Mesendoderm (in vitro differentiated cells): Measurements from ENCODE around the gene MBOAT7.

ENCODE experiments used
- DNase-seq: peaks from one replicate; pipeline ENCODE4 v3.0.0; 2013
- H2AK5ac ChIP-seq: 2 replicates; pipeline ENCODE4 v1.6.1; 2013; ENCODE audit warnings: low read length, inconsistent platforms
- H2BK120ac ChIP-seq: 2 replicates; pipeline ENCODE4 v1.6.1; 2013; ENCODE audit warnings: low read depth, mild to moderate bottlenecking, low read length, moderate library complexity, mixed read lengths
- H2BK15ac ChIP-seq: replicated peaks from 2 replicates; pipeline ENCODE4 v1.6.1; 2013; ENCODE audit warnings: low read depth, mild to moderate bottlenecking, moderate library complexity
- H2BK5ac ChIP-seq: 2 replicates; pipeline ENCODE4 v1.6.1; 2013; ENCODE audit warnings: low read length, inconsistent platforms
- H3K18ac ChIP-seq: 2 replicates; pipeline ENCODE4 v1.6.1; 2013; ENCODE audit warnings: mild to moderate bottlenecking, low read length, mixed read lengths
- H3K23ac ChIP-seq: one replicate; pipeline ENCODE4 v1.6.1; 2013; ENCODE audit warnings: low read length
- H3K27ac ChIP-seq: 2 replicates; pipeline ENCODE4 v1.5.1; 2013; ENCODE audit warnings: low read depth, mild to moderate bottlenecking, inconsistent platforms, low read length, moderate library complexity
- H3K27me3 ChIP-seq: 2 replicates; pipeline ENCODE4 v1.6.1; 2013; ENCODE audit warnings: low read length, control low read depth, mild to moderate bottlenecking, inconsistent platforms; ENCODE audit not compliant: insufficient read depth, poor library complexity
- H3K36me3 ChIP-seq: 2 replicates; pipeline ENCODE4 v1.6.1; 2013; ENCODE audit warnings: low read length, inconsistent platforms; ENCODE audit not compliant: control insufficient read depth, insufficient read depth
- H3K4ac ChIP-seq: one replicate; pipeline ENCODE4 v1.6.1; 2013; ENCODE audit warnings: low read depth, mild to moderate bottlenecking, low read length, moderate library complexity
- H3K4me1 ChIP-seq: 2 replicates; pipeline ENCODE4 v1.6.1; 2013; ENCODE audit warnings: low read depth, low read length, inconsistent platforms; ENCODE audit not compliant: control insufficient read depth
- H3K4me2 ChIP-seq: 2 replicates; pipeline ENCODE4 v1.6.1; 2013; ENCODE audit warnings: low read length
- H3K4me3 ChIP-seq: 2 replicates; pipeline ENCODE4 v1.5.1; 2013; ENCODE audit warnings: mild to moderate bottlenecking, low read length
- H3K56ac ChIP-seq: one replicate; pipeline ENCODE4 v1.6.1; 2013; ENCODE audit warnings: low read length
- H3K79me1 ChIP-seq: 2 replicates; pipeline ENCODE4 v1.6.1; 2013; ENCODE audit warnings: low read length, inconsistent platforms
- H3K79me2 ChIP-seq: 2 replicates; pipeline ENCODE4 v1.6.1; 2013; ENCODE audit warnings: mild to moderate bottlenecking, low read length; ENCODE audit not compliant: control insufficient read depth, insufficient read depth
- H3K9ac ChIP-seq: 2 replicates; pipeline ENCODE4 v1.6.1; 2013; ENCODE audit warnings: low read length, inconsistent platforms
- H4K5ac ChIP-seq: one replicate; pipeline ENCODE4 v1.6.1; 2013; ENCODE audit warnings: low read length
- H4K8ac ChIP-seq: one replicate; pipeline ENCODE4 v1.6.1; 2013; ENCODE audit warnings: low read depth, mild to moderate bottlenecking, control low read depth, low read length, moderate library complexity
- WGBS: extraction: QIAGEN DNeasy Blood & Tissue Kit; methylation state at CpG from one replicate; pipeline ENCODE4 v1.1.7; 2013; ENCODE audit warnings: low lambda C conversion rate, missing lambda C conversion rate; ENCODE audit not compliant: insufficient coverage; ENCODE audit errors: extremely low coverage; 5-methylcytosine and 5-hydroxymethylcytosine counted together

The MBOAT7 gene

DNA sequence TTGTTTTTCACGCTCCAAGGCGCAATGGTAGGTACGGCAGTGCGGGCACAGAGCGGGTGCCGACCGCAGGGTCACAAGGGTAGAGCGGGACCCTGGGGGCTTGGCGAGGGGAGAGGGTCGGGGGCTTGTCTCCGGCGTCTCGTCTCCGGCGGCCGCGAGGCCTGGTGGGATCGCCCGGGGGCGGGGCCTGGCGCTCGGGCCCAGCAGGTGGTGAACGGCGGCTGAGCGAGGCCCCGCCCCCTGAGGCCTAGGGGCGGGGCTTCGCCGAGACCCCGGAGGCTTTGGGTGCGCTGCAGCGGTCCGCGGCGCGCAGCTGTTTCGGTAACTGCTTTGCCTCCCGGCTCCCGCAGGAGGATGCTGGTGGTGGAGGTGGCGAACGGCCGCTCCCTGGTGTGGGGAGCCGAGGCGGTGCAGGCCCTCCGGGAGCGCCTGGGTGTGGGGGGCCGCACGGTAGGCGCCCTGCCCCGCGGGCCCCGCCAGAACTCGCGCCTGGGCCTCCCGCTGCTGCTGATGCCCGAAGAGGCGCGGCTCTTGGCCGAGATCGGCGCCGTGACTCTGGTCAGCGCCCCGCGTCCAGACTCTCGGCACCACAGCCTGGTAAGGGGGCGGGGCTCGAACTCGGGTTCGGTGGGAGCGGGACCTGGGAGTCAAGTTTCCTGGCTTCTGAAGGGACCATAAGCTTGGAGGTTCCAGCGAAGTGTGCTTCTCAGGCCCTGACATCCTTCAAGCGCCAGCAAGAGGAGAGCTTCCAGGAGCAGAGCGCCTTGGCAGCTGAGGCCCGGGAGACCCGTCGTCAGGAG is 1.8 kb upstream of the MBOAT7 start, which contains the start of gene TSEN34:
Gene TSEN34 (plus strand): TSS at position 298 of the 800 bp plus-strand sequence. CDS start 57 bp downstream, at position 355.
- DNase-seq: peak; percentile 64
- peaks cover 11% of the 10 kb centered on the region for H3K36me3 ChIP-seq
- peak within 1 kb of the TSS; percentile 42 for H4K8ac ChIP-seq
- H3K9ac ChIP-seq: peak within 1 kb of the TSS; percentile 97
- peak within 1 kb of the TSS; percentile 80 for H3K23ac ChIP-seq
- H3K4me2 ChIP-seq: peak within 1 kb of the TSS; percentile 90
- no peak within 1 kb of the TSS for H2BK120ac ChIP-seq
- H3K4ac ChIP-seq: peak within 1 kb of the TSS; percentile 74
- peak within 1 kb of the TSS; percentile 97 for H2BK5ac ChIP-seq
- H3K18ac ChIP-seq: peak within 1 kb of the TSS; percentile 71
- H4K5ac ChIP-seq: no peak within 1 kb of the TSS
- peaks cover 30% of the 10 kb centered on the region for H3K79me1 ChIP-seq
- peaks cover 3% of the 10 kb centered on the region for H3K4me1 ChIP-seq
- no peaks in the 10 kb centered on the region for H3K27me3 ChIP-seq
- no peak within 1 kb of the TSS for H2AK5ac ChIP-seq
- peak within 1 kb of the TSS; percentile 100 for H3K27ac ChIP-seq
- H2BK15ac ChIP-seq: no peak within 1 kb of the TSS
- H3K79me2 ChIP-seq: peaks cover 25% of the 10 kb centered on the region
- H3K56ac ChIP-seq: peak within 1 kb of the TSS; percentile 98
- H3K4me3 ChIP-seq: peak within 1 kb of the TSS; percentile 89
- no CpG with 5 or more reads among the region's 77 CpGs for WGBS

DNA sequence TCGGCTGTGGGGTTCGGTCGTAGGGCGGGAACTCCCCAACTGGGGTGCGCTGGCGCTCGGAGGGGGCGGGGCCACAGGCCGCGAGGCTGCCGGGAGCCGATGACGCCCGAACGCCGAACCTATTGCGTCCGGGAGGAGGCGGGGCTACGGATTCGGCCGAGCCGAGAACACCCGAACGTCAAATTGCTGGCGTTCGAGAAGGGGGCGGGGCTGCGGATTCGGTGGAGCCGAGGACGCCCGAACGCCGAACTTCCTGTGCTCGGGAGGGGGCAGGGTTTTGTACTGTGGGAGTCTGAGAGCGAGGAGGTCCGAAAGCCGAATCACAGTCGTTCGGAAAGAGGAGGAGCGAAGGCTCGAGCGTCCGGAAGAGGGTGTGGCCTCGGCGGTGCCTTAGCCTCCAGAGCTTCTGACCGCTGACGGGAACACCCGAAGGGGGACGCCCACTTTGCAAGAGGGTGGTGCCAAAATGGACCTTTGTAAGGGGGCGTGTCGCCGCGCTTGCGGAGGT is 1.2 kb upstream of the MBOAT7 start:
- peak overlapping the region; percentile 100 for H3K27ac ChIP-seq
- no peak overlapping the region for H3K23ac ChIP-seq
- H3K79me2 ChIP-seq: peaks cover 25% of the 10 kb centered on the region
- H2BK120ac ChIP-seq: no peak overlapping the region
- no peak overlapping the region for H2BK15ac ChIP-seq
- H3K56ac ChIP-seq: peak overlapping the region; percentile 98
- peaks cover 30% of the 10 kb centered on the region for H3K79me1 ChIP-seq
- H2BK5ac ChIP-seq: peak overlapping the region; percentile 97
- H3K4me3 ChIP-seq: peak overlapping the region; percentile 86
- H3K9ac ChIP-seq: peak overlapping the region; percentile 97
- peak overlapping the region; percentile 74 for H3K4ac ChIP-seq
- H3K27me3 ChIP-seq: no peaks in the 10 kb centered on the region
- H3K4me1 ChIP-seq: peaks cover 3% of the 10 kb centered on the region
- peak; percentile 100 for DNase-seq
- peak overlapping the region; percentile 42 for H4K8ac ChIP-seq
- peak overlapping the region; percentile 71 for H3K18ac ChIP-seq
- H4K5ac ChIP-seq: no peak overlapping the region
- peak overlapping the region; percentile 87 for H3K4me2 ChIP-seq
- WGBS: no CpG with 5 or more reads among the region's 56 CpGs
- no peak overlapping the region for H2AK5ac ChIP-seq
- H3K36me3 ChIP-seq: peaks cover 11% of the 10 kb centered on the region

DNA sequence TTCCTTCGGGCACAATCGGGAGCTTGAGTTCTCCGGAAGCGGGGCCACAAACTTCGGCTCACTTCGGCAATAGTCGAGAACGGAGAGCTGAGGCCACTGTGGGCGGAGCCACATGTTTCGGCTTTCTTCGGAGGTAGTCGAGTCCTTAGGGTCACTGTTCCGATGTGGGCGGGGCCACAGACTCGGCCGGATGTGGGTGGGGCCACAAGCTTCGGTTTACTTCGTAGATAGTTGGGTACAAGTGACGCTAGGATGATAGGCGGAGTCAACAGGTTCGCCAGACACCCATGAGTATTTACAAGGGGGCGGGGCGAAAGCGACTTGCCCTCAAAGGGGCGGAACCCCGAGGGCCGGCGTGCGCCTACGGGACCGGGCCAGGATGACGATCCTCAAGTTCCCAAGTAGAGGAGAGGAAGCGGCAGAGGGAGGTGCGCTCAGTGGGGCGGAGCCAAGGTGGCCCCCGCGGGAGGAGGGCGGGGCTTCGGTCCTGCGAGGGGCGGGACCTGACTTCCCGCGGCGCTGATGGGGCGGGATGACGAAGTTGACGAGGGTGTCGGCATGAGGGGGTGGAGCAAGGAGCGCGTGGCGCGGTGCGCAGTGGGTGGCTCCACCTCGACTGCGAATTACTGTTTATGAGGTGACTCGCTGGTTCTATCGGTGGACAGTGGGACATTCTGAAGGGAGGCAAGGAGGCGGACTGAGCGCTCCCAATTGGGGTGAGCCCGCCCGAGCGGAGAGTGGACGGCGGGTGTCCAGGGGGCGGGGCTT is 539 bp upstream of the MBOAT7 start:
- Histone ChIP-seq H2BK15ac (no peak overlapping the region), H4K5ac (no peak overlapping the region), H3K18ac (peak overlapping the region; percentile 71), H3K56ac (peak overlapping the region; percentile 98), H3K36me3 (peaks cover 8% of the 10 kb centered on the region), H2AK5ac (no peak overlapping the region), H2BK120ac (no peak overlapping the region), H3K4me1 (peaks cover 3% of the 10 kb centered on the region), H3K4me2 (peak overlapping the region; percentile 65), H3K79me1 (peaks cover 30% of the 10 kb centered on the region), H2BK5ac (peak overlapping the region; percentile 92), H3K23ac (no peak overlapping the region), H3K4me3 (peak overlapping the region; percentile 61), H3K9ac (peak overlapping the region; percentile 92), H4K8ac (peak overlapping the region; percentile 42), H3K79me2 (peaks cover 25% of the 10 kb centered on the region), H3K4ac (peak overlapping the region; percentile 74), H3K27ac (peak overlapping the region; percentile 93), H3K27me3 (no peaks in the 10 kb centered on the region)
- WGBS: no CpG with 5 or more reads among the region's 65 CpGs
- peak; percentile 100 for DNase-seq

DNA sequence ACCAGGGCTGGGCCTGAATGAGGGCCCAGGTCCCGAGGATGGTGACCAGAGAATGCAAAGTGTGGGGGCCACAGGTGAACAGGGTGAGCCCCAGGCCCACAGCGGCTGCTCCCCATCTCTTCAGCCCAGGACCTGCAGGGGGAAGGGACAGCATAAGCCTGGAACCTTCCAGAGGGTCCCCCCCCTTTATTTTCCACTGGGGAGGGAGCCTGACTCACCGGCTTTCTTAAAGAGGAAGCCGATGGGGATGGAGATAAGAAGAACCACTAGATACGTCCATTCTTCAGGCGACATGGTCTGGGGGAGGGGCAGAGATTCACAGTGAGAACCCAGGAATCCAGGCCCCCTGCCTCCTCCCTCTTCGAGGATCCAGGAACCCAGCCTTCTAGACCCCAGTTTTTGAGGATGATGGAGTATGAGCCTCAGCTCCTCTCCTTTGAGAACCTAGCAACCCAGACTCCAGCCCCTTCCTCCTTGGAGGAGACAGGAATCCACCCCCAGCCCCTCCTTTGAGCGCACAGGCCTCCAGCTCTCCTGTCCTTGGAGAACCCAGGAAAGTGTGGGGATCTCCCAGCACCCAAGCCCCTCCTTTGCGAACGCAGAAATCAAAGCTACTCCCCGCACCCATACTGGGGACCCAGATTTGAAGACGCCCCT is 1.0 kb downstream of the MBOAT7 start:
- H4K5ac ChIP-seq: no peak overlapping the region
- WGBS: no CpG with 5 or more reads among the region's 12 CpGs
- H3K4me1 ChIP-seq: peaks cover 3% of the 10 kb centered on the region
- peak overlapping the region; percentile 90 for H3K4me2 ChIP-seq
- no peak overlapping the region for H2AK5ac ChIP-seq
- H3K56ac ChIP-seq: peak overlapping the region; percentile 87
- no peak overlapping the region for H2BK5ac ChIP-seq
- peak overlapping the region; percentile 52 for H3K4me3 ChIP-seq
- H3K4ac ChIP-seq: peak overlapping the region; percentile 86
- H3K36me3 ChIP-seq: peaks cover 6% of the 10 kb centered on the region
- peak overlapping the region; percentile 96 for H3K27ac ChIP-seq
- no peak overlapping the region for H2BK120ac ChIP-seq
- no peak overlapping the region for H3K23ac ChIP-seq
- no peaks in the 10 kb centered on the region for H3K27me3 ChIP-seq
- no peak overlapping the region for H2BK15ac ChIP-seq
- H3K18ac ChIP-seq: peak overlapping the region; percentile 85
- no peak overlapping the region for H4K8ac ChIP-seq
- peaks cover 25% of the 10 kb centered on the region for H3K79me2 ChIP-seq
- peak overlapping the region; percentile 80 for H3K9ac ChIP-seq
- peak; percentile 62 for DNase-seq
- peaks cover 27% of the 10 kb centered on the region for H3K79me1 ChIP-seq

DNA sequence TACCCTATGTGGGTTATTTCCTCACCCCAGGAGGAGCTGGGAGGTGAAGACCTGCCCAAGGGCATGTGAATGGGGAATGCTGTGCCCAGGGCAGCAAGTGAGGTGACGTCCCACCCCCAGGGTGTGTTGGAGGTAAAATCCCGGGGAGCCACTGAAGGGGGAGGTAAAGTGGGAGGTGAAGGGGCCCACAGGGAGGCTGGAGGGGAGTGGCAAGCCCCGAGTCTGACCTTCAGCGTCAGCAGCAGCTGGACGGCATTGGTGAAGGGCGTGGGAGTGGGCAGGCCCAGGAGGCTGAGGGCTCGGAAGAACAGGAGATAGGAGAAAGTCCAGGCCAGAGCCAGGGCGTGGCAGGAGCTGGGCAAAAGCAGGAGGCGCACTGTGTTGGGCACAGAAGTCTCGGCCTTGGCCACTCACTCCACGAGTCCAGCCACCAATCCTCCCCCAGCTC is 2.4 kb downstream of the MBOAT7 start:
- Histone ChIP-seq H3K27me3 (no peaks in the 10 kb centered on the region), H3K18ac (no peak overlapping the region), H3K79me1 (peaks cover 17% of the 10 kb centered on the region), H2BK5ac (no peak overlapping the region), H3K23ac (no peak overlapping the region), H3K4me2 (no peak overlapping the region), H3K36me3 (peaks cover 4% of the 10 kb centered on the region), H4K8ac (no peak overlapping the region), H3K4me3 (no peak overlapping the region), H2BK120ac (no peak overlapping the region), H3K79me2 (peaks cover 15% of the 10 kb centered on the region), H4K5ac (no peak overlapping the region), H3K4ac (no peak overlapping the region), H3K56ac (peak overlapping the region; percentile 67), H2AK5ac (no peak overlapping the region), H2BK15ac (no peak overlapping the region), H3K27ac (no peak overlapping the region), H3K4me1 (peaks cover under 1% of the 10 kb centered on the region), H3K9ac (peak overlapping the region; percentile 33)
- no CpG with 5 or more reads among the region's 11 CpGs for WGBS
- no peak for DNase-seq
